Activated T-cell treated with anti-CD3 and anti-CD28 coated beads for 4 hours (primary cell): ENCODE measurements around the gene HSD17B14.

ENCODE experiments used
- DNase-seq: peaks from one replicate; pipeline ENCODE4 v3.0.0-alpha.2; 2020

Gene HSD17B14

DNA sequence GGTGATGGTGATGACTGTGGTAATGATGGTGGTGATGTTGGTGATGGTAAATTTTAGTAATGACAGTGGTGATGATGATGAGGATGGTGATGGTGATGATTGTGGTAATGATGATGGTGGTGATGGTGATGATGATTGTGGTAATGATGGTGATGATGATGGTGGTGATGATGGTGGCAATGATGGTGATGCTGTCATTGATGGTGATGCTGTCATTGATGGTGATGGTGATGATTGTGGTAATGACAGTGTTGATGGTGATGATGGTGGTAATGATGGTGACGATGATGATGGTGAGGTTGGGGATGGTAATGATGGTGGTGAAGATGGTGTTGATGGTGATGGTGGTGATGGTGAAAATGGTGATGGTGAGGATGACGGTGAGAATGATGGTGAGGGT is 13.8 kb downstream of the HSD17B14 start:
- DNase-seq, result no peak

DNA sequence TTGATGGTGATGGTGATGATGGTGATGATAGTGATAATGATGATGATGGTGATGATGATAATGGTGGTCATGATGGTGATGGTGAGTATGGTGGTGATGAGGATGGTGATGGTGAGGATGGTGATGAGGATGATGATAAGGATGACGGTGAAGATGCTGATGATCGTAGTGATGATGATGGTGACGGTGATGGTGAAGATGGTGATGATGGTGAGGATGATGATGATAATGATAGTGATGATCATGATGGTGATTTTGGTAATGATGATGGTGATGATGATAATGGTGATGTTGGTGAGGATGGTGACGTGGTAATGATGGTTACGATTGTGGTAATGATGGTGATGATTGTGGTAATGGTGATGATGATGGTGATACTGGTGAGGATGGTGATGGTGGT is 14.7 kb downstream of the HSD17B14 start:
- no peak for DNase-seq

DNA sequence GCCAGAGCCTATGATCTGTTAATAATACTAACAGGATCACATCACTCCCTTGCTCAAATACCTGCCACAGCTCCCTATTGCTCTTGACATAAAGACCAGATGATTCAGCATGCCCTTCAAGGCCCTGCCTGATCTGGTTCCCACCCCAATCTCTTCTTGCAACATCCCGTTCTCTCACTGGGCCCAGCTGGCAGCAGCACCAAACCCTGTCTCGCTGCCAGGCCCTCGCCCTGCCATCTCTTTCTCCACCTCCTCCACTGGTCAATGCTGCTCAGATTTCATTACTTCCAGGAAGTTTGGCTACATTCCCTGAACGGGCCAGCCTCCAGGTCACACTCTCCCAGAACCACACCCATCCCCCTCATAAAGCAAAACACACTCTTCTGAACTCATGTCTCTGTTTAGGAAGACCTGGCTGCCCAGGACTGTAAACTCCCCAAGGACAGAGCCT is 16.9 kb downstream of the HSD17B14 start:
- DNase-seq, result no peak

DNA sequence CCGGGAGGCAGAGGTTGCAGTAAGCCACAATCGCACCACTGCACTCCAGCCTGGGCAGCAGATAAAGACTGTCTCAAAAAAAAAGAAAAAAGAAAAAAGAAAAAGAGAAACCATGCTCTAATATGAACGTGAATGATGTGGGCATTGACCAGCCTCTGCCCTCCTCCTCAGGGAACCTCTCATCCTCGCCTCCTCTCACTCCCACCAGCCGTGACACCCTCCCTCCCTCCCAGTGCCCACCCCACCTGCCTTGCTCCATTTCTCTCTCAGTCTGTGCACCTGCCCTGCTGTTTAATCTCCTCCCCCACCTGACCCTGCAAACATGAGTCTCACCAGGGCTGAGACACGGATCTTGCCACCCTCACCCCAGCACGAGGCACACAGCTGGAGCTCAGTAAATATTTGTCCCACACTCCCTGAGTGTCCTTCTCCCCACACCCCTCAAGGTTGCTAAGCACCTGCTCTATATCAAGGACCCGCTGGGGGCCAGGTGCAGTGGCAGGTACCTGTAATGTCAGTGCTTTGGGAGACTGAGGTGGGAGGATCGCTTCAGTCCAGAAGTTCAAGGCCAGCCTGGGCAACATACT is 18.0 kb downstream of the HSD17B14 start:
- DNase-seq, result no peak

GRCh38 chr19:48817585-48818124 is 18.6 kb downstream of the HSD17B14 start:
- DNase-seq, result no peak

DNA sequence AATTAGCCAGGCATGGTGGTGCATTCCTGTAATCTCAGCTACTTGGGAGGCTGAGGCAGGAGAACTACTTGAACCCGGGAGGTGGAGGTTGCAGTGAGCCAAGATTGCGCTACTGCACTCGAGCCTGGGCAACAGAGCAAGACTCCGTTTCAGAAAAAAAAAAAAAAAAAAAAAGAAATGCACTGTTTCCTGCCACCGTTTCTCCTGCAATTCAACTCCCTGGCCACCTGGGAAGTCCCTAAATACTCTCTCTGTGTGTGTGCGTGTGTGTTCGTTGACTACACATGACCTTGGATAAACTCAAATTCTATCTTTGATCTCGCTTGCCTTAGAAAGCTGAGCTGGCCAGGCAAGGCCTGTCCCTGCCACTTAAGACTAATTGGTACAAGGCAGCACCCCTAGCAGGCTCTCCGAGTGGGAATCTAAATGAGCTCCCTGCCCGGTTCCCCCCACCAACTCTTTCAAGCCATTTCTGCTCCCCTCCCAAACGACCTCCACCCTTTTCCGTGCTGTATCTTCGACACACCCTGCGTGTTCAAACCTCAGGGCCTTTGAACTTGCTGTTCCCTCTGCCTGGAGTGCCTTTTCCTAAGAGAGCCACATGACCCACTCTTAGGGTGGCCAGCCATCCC is 20.3 kb downstream of the HSD17B14 start:
- DNase-seq, result no peak

GRCh38 chr19:48814895-48815294 is 21.4 kb downstream of the HSD17B14 start:
- DNase-seq, result no peak

DNA sequence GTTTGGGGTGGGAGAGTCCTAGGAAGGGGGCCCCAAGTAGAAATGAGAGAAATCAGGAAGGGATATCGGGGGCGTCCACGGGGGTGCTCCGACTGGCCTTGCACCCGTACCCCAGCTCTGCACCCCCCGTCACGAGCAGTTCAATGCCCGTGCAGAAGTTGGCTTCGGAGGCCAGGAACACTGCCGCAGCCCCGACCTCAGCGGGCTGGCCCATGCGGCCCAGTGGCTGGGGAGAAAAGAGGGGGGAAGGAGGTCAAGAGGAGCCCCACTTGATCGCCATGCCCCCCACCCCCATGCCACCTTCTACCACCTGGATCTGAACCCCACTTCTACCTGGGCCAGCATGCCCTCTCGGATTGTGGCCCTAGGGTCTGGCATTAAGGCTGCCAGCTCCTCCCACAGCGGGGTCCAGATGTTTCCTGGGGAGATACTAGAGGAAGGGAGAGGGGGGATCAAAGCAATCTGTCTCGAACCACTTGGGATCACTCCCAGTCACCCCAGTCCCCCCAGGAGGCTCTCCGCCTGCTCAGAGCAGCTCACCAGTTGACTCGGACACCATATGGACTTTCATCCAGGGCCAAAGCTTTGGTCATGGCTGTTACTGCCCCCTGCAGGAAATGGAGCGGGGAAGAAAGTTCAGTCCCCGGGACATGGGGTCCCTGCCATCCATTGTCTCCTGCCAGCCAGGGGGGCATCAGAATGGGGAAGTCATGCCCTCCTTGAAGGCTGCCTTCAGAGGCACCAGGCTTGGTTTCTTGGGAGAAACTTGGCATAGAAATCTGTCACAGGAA is 23.0 kb downstream of the HSD17B14 start:
- no peak for DNase-seq

DNA sequence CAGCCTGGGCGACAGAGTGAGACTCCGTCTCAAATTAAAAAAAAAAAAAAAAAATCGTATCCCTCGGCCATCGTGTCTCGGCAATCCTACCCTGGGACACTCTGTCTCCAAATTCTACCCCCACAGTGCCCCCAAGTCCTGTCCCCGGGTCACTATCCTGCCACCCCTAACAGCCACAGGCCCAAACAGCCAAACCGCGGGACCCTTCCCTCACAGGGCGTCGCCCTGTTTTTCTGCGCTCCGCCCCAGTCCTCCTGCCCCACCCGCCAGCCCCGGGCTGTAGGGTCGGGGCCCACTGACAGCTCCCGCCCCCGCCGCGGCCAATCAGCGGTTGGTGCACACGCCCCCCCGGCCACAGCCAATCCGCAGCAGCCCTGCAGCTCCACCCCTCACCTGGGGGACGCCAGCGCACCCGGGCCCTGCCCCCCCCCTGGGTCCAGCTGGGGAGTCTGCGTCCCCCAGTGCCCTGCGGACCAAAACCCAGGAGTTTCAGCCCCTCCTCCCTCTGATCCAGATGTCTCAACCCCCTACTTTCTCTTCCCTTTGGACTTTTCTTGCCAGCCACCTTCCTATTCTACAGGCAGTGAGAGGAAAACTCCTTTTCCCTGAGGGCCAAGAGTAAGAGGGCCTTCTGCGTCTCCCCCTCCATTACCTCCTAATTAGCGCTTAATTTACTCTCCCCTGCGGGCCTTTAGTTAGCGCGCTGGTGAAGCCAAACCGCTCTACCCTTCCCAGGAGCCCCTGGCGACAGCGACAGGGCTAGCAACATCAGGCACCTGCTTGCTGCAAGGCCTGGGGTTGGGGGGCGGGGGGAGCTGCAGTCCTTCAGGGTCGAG is 24.0 kb downstream of the HSD17B14 start:
- DNase-seq, result no peak

DNA sequence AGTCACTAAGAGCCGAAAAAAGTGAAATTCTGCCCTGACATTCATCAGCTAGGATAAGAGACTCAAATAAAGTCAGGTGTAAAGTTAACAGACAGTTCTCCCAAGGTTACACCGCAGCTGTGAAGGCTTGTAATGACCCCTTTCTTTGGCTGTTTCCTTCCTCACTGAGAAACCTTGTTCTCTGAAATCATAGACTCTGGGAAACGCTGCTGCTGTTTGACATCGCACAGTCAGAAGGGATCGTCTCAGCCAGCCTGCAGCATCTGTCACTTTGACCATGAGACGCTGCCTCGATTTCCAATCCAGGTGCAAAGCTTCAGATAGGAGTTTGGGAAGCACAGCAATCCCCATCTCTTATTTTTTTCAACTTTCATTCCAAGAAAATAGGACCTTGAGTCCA is 26.1 kb downstream of the HSD17B14 start:
- no peak for DNase-seq

DNA sequence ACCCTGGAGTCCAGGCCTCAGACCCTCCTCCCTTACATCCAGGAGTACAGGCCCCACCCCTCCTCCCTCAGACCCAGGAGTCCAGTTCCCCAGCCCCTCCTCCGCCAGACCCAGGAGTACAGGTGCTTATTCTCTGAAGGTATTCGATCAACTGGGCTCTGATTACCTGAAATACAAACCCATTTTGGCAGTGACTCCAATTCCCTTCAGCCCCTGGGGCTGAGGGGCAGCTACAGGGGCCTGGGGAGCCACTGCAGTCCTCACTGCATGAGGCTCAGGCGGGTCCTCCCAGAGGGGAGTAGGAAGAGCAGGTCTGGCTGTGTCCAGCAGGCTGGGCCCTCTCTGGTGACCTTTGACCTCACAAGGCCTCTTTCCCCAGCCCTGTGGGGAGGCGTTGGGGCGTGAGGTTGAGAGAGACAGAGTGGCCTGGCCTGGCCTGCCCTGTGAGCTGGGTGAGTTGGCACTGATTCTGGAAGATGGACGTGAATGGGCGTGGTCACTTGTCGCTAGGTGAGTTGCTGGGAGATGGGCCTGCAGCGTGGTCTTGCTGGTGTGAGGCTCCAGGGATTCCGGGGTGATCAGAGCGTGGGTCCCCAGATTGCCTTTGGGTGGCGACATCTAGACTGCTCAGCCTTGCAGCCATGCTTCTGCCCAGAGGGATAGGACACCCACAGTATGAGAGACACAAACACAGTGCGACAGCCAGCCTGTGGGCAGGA is 28.5 kb downstream of the HSD17B14 start:
- DNase-seq, result no peak

GRCh38 chr19:48806818-48807589 is 29.3 kb downstream of the HSD17B14 start:
- no peak for DNase-seq

DNA sequence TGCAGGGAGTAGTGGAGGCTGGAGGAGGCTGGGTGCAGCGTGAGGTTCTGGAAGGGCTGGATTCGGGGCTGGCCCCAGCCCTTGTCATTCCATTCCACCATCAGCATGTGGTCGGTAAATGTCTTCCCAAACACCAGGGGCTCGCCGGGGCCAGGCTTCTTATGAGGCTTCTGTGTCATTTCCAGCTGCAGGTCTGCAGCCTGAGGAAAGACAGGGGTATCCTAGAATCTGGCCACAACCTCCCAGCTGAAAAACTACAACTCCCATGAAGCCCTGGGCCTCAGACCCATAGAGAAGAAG is 29.8 kb downstream of the HSD17B14 start:
- DNase-seq, result no peak

DNA sequence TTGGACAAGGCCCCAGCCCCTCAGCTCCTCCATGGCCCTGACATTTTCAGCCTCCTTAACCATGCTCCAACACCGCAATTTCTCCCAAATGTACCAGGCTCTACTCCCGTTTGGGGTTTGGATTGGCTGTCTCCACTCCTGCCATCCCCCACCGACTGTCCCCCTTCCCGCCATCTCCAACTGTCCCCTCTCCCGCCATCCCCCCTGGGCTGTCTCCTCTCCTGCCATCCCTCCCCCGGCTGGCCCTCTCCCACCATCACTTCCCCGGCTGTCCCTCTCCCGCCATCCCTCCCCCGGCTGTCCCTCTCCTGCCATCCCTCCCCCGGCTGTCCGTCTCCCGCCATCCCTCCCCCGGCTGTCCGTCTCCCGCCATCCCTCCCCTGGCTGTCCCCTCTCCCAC is 30.8 kb downstream of the HSD17B14 start:
- DNase-seq, result no peak

DNA sequence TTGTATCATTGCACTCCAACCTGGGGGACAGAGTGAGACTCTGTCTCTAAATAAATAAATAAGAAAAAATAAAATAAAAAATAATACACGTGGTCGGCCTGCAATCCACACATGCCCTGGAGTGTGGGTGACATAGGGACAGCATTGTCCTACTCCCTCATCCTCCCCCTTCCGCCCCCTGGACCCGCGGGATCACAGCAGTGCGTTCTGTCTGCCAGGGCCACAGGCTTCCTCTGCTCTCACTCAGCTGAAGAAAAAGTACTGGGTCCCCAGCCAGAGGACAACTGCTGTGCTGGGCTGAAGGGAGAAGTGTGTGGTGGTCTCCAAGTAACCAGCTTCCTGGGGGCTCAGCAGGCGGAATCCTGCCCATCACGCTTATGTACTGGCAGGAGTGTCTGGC is 31.8 kb downstream of the HSD17B14 start:
- DNase-seq, result no peak

GRCh38 chr19:48802623-48803022 is 33.7 kb downstream of the HSD17B14 start:
- DNase-seq, result no peak

GRCh38 chr19:48799358-48800300 is 36.7 kb downstream of the HSD17B14 start:
- DNase-seq, result no peak

- DNase-seq, result no peak
Measured at GRCh38 chr19:48798937-48799336, 37.4 kb downstream of the HSD17B14 start.

DNA sequence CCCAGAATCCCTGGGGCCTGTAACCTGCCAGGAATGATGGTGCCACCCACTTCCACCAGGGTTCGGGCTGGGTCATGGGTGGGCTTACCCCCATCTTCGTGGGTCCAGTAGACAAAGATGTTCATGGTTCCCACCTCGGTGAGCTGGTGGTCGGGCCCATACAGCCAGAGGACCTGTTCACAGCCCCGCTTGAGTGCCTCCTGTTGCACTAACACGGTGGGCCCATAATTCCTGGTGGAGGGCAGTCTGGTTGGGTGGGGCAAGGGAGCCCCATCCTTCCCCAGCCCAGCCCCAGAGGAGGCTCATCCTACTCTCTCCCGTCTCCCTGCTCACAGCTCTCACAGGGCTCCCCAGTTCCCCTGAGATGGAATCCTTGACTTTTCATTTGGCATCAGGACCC is 39.2 kb downstream of the HSD17B14 start:
- no peak for DNase-seq

- DNase-seq, result no peak
Measured at GRCh38 chr19:48796298-48797083, 39.8 kb downstream of the HSD17B14 start.
